Right ventricle myocardium inferior (tissue), 1 donor: ENCODE measurements around the gene RAB36. TPM values are rescaled to one million over a fixed set of nuclear protein-coding genes. Genes with fewer than 3 reads are reported as not detected.

Source experiments
- ATAC-seq: fragments of 200-7000 bp; cut with Tn5 transposase; one replicate; pipeline ENCODE4 v1.9.1; 2020; ENCODE audit warnings: mild to moderate bottlenecking, moderate library complexity
- DNase-seq: peaks from one replicate; pipeline ENCODE4 v3.0.0; 2021; ENCODE audit errors: missing footprints
- intact Hi-C: fragments of 100-400 bp; cut with DNase I; formaldehyde crosslinking; loops from one replicate; pipeline ENCODE4 v1.11.0; 2022
- total RNA-seq: library from RNA; stranded (reverse); fragmentation: NEBNext Ultra II Directional; extraction: Animal tissue kit (Norgen Biotek cat#: 25700); gene quantifications from one replicate; pipeline ENCODE4 v1.2.1, GENCODE V29; 2021
- donor health status: DM: no; HTN: yes; CAD: no; lungs with severe emphysema.

The RAB36 gene
- total RNA-seq, 1 donor from 2014 or later, result 0.54 TPM

DNA sequence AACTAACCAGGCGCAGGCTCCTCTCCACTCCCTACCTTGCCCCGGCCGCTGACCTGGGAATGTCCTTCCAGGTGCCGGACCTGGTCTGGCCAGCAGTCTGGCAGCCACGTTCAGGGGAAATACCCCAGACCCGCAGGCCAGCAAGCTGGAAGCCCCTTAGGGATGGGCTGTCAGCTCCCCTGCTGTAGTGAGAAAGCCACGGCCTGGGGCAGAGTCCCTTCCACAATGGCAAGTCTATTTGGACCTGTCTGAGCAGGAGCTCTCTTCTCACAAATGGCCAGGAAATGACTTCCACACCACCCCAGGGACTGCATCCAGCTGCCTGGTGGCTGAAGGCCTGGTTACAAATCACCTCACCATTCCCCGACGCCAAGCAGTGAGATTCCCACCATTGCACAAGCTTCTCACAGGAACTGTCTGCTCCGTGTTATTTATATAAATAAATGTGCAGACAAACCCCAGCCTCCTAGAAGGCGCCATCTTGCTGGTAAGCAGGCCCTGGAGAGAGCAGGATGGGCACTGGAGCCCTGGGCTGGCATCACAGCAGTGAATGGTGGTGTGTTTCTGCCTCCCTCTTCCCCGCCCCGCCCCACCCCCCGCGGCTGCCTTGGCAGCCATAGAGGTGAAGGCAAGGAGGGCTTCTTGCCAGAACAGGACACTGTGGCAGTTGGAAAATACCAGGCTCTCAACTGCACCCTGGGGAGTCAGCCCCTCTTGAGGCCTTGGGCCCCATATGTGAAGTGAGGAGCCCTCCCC is 27.2 kb upstream of the RAB36 start:
- ATAC-seq (no peak), DNase-seq (peak; percentile 25)
- intact Hi-C loops, result no loop called here

DNA sequence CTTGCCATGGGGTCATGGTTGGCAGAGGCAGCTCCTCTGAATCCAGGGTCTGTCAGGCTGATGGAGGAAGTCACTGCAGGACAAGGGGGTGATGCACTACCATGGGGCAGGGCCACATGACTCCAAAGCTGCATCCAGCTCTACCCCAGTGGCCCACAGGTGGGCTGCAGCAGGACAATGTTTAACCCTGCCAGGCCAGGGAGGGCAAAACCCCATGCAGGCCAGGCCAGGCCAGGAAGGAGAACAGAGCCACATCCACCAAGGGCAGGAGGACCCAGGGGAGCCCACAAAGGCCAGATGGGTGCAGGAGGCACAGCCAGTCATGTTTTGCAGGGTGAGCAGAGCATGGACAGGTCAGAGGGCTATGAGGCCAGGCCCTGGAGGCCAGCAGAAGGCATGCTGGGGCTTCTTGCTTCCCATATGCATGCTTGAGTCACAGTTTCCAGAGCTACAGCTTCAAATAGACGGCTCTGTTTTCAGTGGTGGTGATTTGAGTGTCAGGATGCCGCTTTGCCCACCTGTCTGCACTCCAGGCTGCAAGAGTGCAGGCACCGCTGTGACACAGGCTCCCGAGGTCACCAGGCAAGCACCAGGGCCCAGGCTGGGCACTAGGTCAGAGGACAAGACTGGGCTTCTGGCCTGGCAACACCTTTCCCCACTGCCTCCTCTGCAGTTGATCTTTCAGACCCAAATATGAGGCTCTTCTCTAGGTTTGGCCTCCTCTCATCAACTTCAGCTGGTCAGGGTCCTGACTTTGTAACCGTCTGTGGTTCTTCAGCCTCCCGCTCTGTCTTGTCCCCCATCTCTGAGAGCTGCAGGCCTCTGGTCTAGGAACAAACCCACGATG is 26.4 kb upstream of the RAB36 start:
- ATAC-seq (no peak), DNase-seq (peak; percentile 28)
- intact Hi-C loops, result no loop called here

GRCh38 chr22:23119494-23120414 is 25.5 kb upstream of the RAB36 start:
- no peak for ATAC-seq
- DNase-seq, result no peak
- intact Hi-C loops, result loop anchor here (10.0 kb wide), 1 partner anchor 275 kb away; no protein-coding TSS in a partner anchor

- ATAC-seq, result no peak
- intact Hi-C loops, result loop anchor here (10.0 kb wide), 1 partner anchor 276 kb away; no protein-coding TSS in a partner anchor
- no peak for DNase-seq
Measured at GRCh38 chr22:23120415-23120899, 24.8 kb upstream of the RAB36 start.

GRCh38 chr22:23121000-23121421 is 24.3 kb upstream of the RAB36 start:
- ATAC-seq (no peak), DNase-seq (no peak)
- intact Hi-C loops, result loop anchor here (10.0 kb wide), 1 partner anchor 276 kb away; no protein-coding TSS in a partner anchor

- no peak for DNase-seq
- no peak for ATAC-seq
- intact Hi-C loops, result loop anchor here (10.0 kb wide), 1 partner anchor 277 kb away; no protein-coding TSS in a partner anchor
Measured at GRCh38 chr22:23121424-23121823, 23.9 kb upstream of the RAB36 start.

DNA sequence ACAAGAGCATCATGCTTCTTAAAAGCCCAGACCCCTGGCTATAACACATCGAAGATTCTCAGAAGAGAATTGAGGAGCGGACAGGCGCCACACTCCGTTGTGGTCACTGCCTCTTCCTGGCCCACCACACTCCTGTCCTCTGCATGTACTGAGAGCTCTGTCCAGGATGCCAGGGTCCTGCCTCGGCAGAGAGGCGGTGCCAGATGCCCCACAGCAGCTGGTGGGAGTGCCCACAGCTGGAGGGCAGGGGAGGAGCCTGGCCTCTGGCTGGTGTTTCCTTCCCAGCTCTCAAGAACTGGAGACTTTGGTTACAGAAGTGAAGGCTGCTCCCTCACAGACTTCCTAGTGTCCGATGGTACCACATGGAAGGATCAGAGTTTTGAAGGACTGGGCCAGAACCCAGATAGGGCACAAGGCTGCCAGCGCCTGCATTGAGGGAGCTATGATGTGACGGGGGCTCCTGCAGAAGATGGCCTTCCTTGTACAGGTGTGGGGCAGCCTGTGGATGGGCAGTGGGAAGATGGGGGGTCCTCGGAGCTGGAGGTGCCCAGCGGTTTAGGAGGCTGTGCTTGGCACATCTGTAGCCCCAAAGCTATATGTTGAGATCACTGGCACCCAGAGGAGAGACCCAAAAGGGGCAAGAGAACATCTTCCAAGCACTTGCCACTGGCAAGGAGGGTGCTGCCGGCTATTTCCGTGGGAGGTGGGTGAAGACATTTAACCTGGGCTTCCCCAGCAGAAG is 22.9 kb upstream of the RAB36 start:
- intact Hi-C loops, result loop anchor here (10.0 kb wide), 1 partner anchor 278 kb away; no protein-coding TSS in a partner anchor
- ATAC-seq (no peak), DNase-seq (no peak)

GRCh38 chr22:23122992-23123803 is 22.1 kb upstream of the RAB36 start:
- intact Hi-C loops, result loop anchor here (10.0 kb wide), 1 partner anchor 278 kb away; no protein-coding TSS in a partner anchor
- DNase-seq, result no peak
- ATAC-seq, result no peak

DNA sequence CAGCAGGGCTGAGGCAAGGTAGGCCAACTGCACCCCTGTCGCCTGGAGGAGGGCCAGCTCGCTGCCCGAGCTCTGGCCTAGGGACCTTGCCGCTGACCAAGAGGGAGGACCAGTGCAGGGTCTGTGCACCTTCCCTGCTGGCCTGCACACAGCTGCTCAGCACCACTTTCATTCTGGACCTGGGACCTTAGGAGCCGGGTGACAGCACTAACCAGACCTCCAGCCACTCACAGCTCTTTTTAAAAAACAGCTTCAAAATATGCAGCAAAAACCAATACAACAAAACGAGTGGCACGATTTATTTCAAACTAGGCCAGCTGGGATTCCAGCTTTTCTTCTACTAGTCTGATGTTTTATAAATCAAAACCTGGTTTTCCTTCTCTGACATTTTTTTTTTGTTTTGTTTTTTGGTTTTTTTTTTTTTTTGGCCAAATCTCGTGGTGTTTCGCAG is 21.4 kb upstream of the RAB36 start:
- DNase-seq (no peak), ATAC-seq (no peak)
- intact Hi-C loops, result loop anchor here (10.0 kb wide), 1 partner anchor 279 kb away; no protein-coding TSS in a partner anchor

DNA sequence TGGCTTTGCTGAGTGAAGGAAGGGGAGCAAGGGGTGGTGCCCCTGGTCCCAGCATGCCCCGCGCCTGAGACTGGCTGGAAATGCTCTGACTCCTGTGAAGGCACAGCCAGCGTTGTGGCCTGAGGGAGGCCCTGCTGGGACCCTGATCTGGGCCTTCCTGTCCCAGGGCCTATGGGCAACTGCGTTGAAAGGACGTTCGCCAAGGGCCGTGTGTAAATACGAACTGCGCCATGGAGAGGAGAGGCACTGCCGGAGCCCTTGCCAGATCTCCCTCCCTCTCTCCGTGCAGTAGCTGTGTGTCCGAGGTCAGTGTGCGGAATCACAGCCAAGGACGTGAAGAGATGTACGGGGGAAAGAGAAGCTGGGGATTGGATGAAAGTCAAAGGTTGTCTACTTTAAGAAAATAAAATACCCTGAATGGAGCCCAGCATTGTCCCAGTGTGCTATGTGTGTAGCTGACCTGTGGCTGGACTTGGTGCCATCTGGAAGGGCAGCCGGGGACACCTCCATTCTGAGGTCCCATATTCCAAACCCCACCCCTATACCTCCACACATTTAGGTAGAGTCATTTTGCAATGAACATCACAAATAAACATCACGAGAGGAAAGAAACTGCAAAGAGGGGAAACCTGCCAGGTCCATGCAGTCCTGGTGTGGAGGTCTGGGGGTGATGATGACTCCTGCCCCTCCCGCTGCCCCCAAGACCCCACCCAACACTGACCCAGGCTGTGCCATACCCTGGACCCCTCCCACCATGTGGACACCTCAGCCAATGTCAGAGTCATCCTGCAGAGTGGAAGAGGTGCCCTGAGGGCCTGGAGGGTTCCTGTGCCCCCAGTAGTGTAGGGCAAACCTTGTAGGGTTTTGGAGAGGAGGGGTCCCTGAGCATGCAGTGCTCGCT is 20.4 kb upstream of the RAB36 start:
- DNase-seq (no peak), ATAC-seq (no peak)

DNA sequence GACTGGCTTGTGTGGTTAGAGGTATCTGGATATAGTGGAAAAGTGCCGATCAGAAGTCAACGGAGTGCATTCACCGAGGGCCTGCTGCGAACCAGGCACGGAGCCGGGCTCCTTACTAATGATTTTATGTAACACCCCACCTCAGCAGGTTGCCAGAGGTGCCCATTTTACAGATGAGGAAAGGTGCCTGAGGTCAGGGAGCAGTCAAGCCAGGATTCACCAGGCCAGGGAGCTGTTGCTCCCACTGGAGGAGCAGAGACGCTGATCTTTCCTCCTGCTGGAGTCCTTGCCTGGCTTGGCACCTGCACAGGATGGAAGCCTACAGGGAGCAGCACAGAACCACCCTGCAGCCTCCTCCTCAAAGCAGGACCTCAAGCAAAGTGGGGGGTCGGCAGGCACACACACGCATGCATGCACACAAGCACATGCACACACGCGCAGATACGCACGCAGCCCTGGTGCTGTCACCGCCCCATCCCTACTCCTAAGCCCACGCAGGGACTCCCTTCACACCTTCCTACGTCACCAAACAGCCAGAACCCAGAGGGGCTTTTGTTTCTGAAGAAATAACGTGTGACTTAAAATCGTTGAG is 19.7 kb upstream of the RAB36 start:
- ATAC-seq, result no peak
- intact Hi-C loops, result loop anchor here (5.0 to 10.0 kb wide), 2 partner anchors 281 to 663 kb away; no protein-coding TSS in a partner anchor
- no peak for DNase-seq

More for the DNA sequence above, 20.4 kb upstream of the RAB36 start:
- intact Hi-C loops, result loop anchor here (5.0 to 10.0 kb wide), 2 partner anchors 280 to 663 kb away; no protein-coding TSS in a partner anchor

GRCh38 chr22:23126165-23127054 is 18.9 kb upstream of the RAB36 start:
- no peak for DNase-seq
- intact Hi-C loops, result loop anchor here (5.0 to 10.0 kb wide), 2 partner anchors 282 to 664 kb away; no protein-coding TSS in a partner anchor
- ATAC-seq, result no peak

DNA sequence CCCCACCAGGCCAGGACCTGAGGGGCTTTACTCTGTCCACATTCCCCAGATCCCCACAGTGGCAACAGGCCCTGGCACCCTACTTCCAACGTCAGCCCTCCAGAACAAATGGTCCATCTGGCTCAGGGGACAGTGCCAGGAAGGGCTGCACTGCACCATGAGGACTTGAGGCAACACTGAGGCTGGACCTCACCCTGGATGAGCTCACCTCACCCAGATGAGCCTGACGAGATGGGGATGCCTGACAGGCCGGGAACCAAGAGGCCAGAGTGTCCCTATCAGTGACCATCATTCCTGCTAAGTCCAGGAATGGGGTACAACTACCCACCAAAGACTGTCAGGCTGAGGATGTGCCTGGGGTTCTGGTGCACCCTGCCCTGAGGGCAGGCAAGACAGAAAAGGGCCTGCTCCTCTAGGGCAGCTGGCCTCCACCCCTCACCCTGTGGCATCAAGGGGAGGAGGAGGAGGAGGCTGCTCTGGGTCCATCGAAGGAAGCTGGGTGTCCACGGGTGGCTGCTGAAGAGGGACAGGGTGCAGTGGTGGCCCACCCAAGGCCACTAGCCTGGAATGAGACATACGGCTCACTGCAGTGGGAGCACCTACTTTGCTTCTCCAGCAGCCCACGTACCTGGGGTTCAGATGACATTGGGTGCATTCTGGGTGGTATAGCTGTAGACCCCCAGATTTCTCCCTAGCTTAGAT is 18.1 kb upstream of the RAB36 start:
- intact Hi-C loops, result loop anchor here (5.0 to 10.0 kb wide), 2 partner anchors 282 to 665 kb away; no protein-coding TSS in a partner anchor
- DNase-seq (no peak), ATAC-seq (no peak)
